Stimulated activated CD4-positive, alpha-beta T cell treated with anti-CD3 and anti-CD28 coated beads, TNF-alpha, amount 100 ng/mL, for 24 hours (primary cell): ENCODE data around the gene HSP90B1.
A peak's percentile ranks its signal among the peaks of the same experiment; 100 is the strongest.

ENCODE experiments used
- DNase-seq, 3 experiments: peaks; one replicate each; pipeline ENCODE4 v3.0.0-alpha.2; 2020; ENCODE audit warnings: low read depth in 3 of 3

The HSP90B1 gene

GRCh38 chr12:103930034-103930786, at the start of gene HSP90B1:
Gene HSP90B1, plus strand, starts transcription at chr12:103930410. Its CDS starts 106 bp downstream, at chr12:103930516.
- peak; percentile 98 to 100 (median 99) for DNase-seq

- no peak for DNase-seq
Measured at GRCh38 chr12:103881261-103881660, 48.9 kb upstream of the HSP90B1 start.

GRCh38 chr12:103882861-103883596, 47.2 kb upstream of the HSP90B1 start:
- DNase-seq: no peak

- no peak for DNase-seq
Measured at GRCh38 chr12:103883908-103884307, 46.3 kb upstream of the HSP90B1 start.

- DNase-seq: no peak
Measured at GRCh38 chr12:103884316-103884715, 45.9 kb upstream of the HSP90B1 start.

GRCh38 chr12:103886195-103886797, 43.9 kb upstream of the HSP90B1 start:
- DNase-seq: no peak

GRCh38 chr12:103887738-103888137, 42.5 kb upstream of the HSP90B1 start:
- no peak for DNase-seq

- DNase-seq: no peak
Measured at GRCh38 chr12:103897316-103897715, 32.9 kb upstream of the HSP90B1 start.

- DNase-seq: no peak
Measured at GRCh38 chr12:103901518-103902173, 28.6 kb upstream of the HSP90B1 start.

GRCh38 chr12:103903993-103904392, 26.2 kb upstream of the HSP90B1 start:
- DNase-seq: no peak

GRCh38 chr12:103905730-103906349, 24.4 kb upstream of the HSP90B1 start:
- DNase-seq: no peak

- DNase-seq: no peak
Measured at GRCh38 chr12:103908246-103908541, 22.0 kb upstream of the HSP90B1 start.

GRCh38 chr12:103908877-103909276, 21.3 kb upstream of the HSP90B1 start:
- no peak for DNase-seq

- DNase-seq: no peak
Measured at GRCh38 chr12:103909811-103910210, 20.4 kb upstream of the HSP90B1 start.

- no peak for DNase-seq
Measured at GRCh38 chr12:103912069-103912468, 18.1 kb upstream of the HSP90B1 start.

GRCh38 chr12:103913100-103913499, 17.1 kb upstream of the HSP90B1 start:
- no peak for DNase-seq

GRCh38 chr12:103915306-103915705, 14.9 kb upstream of the HSP90B1 start:
- DNase-seq: no peak

- DNase-seq: no peak
Measured at GRCh38 chr12:103917873-103918272, 12.3 kb upstream of the HSP90B1 start.

- DNase-seq: peak in 2 of 3 experiments; percentile 31 to 48
Measured at GRCh38 chr12:103924761-103925641, 5.2 kb upstream of the HSP90B1 start.

- DNase-seq: peak in 2 of 3 experiments; percentile 24 to 48
Measured at GRCh38 chr12:103928682-103929045, 1.5 kb upstream of the HSP90B1 start.
